Right kidney (tissue), 1 donor: Measurements from ENCODE around the gene JPH2.

Source experiments
- DNase-seq: peaks from one replicate; pipeline ENCODE4 v3.0.0-alpha.2; 2016

The JPH2 gene

DNA sequence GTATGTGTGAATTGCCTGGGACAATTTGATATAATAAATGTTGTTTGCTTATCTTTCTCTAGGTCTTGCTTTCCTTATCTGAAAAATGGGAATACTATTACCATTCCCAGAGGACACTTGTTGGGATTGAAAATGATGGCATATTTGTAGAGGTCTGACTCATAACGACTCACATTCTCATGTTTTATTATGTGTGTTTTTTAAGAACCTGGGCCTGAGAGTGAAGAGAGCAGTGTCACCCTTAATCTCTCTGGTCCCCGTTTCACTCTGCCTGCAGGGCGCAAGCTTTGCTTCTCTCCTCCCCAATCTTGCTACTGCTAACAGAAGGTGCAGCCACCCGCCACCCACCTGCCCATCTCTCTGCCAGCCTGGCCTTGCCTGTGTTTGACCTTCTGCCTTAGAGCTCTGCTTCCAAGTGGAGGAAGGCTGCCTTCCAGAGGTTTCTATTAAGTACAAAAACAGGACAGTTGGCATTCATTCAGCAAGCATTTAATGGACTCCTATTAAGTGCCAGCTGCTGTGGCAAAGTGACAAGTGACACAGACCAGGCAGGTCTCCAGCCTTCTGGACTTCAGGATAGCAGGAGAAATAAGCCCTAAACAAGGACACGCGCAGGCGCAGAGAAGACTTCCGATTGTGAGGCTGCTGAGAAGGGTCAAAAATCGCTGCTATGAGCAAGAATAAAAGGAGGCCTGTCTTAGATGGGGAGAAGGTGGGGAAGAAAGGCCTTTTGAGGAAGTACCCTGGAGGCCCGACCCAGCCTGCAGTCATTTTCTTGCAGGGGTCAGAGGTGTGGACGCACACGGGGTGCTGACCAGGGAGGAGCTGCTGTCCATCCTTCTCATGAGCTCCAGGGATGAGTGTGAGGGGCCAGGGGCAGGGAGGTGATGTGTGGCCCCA is 112.5 kb downstream of the JPH2 start:
- no peak for DNase-seq

DNA sequence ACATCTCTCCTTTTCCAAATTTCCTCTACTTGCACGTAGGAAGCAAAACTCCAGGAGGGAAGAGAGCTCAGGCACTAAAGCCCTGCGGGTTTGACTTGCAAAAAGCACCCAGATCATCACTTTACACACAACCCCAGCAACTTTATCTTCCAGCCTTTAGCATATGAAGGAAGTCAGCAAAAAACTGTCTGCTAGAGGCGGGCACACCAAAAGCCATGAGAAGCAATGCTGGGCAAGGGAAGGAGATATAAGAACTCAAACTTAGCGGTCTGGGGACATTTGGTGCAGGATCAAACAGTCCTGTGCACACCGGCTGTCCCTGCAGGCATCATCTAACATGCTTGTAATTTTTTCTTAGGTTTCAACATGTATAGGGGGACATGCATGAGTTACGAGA is 113.3 kb downstream of the JPH2 start:
- DNase-seq = no peak

DNA sequence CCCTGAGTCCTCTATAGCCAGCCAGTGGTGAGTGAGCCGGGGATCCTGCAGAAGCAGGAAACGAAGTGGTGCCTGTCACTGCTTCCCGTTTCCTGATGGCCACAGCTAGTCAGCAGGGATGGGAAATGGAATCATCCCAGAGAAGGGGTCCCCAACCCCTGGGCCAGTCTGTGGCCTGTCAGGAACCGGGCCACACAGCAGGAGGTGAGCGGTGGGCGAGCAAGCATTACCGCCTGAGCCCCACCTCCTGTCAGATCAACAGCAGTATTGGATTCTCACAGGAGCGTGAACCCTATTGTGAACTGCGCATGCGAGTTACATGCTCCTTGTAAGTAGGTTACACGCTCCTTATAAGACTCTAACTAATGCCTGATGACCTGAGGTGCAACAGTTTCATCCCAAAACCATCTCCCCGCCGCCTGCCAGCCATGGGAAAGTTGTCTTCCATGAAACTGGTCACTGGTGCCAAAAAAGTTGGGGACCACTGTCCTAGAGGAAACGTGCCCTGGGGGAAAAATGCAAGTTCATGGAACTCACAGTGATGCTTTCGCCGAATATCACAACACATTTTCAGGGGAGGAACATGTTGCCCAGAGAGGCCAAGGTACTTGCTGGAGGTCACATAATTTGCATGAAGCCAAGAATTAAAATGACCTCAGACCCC is 113.8 kb downstream of the JPH2 start:
- DNase-seq = no peak

DNA sequence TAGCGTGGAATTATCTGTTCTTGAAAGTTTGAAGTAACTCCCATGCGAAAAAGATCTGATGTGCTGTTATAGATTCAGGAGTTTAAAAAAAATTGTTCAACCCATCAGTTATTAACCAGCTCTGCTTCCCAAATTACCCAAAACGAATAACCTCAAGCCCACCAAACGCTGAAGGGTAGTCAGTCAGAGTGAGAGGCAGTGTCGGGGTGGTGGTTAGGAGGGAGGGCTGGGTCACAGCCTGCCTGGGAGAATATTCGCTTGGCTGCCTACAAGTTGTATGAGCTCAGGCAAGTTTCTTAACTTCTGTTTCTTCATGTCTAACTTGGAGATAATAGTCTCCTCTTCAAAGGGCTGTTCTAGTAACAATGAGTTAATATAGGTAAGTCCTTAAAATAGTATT is 114.6 kb downstream of the JPH2 start:
- DNase-seq = no peak

DNA sequence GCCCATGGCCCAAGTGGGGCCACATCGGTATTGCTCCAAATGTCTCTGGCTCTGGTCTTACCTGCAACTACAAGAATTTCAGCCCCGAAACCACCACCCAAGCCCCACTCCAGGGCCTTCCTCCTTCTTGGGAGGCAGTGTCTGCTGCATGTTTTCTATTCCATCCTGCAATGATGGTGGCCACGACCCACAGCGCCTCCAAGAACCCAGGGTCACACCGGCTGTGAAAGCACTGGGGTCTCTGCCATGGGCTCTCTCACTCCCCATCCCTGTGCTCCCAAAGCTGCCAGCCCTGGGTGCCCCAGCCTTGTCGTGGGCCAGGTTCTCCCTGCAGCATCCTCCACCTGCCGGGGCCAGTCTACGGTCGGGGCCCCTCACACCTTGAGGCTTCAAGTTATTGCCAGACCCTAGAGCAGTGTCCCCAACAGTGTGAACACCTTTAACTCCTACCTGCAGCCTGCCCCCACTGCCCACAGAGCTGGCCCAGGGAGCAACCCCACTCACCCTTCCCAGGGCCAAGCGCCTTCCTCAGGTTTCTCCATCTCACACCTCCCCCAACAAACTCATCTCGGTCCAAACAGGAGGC is 115.4 kb downstream of the JPH2 start:
- no peak for DNase-seq

DNA sequence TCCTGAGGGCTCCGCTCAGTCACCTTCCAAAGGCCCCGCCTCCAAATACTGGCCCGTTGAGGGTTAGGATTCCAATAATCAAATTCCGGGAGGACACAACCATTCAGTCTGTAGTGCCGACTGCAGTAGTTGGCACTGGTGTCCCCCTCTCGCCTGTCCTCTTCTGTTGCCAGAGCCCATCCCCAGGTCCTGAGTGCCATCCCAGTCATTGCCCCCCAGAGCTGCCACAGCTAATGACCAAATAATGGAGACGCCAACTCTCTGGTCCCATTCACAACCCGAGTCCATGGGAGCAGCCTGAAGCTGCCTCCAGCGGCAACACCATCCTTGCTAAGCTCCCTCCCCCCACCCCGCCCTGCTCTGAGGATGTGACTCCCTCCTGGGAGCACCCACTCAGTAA is 115.9 kb downstream of the JPH2 start:
- no peak for DNase-seq

DNA sequence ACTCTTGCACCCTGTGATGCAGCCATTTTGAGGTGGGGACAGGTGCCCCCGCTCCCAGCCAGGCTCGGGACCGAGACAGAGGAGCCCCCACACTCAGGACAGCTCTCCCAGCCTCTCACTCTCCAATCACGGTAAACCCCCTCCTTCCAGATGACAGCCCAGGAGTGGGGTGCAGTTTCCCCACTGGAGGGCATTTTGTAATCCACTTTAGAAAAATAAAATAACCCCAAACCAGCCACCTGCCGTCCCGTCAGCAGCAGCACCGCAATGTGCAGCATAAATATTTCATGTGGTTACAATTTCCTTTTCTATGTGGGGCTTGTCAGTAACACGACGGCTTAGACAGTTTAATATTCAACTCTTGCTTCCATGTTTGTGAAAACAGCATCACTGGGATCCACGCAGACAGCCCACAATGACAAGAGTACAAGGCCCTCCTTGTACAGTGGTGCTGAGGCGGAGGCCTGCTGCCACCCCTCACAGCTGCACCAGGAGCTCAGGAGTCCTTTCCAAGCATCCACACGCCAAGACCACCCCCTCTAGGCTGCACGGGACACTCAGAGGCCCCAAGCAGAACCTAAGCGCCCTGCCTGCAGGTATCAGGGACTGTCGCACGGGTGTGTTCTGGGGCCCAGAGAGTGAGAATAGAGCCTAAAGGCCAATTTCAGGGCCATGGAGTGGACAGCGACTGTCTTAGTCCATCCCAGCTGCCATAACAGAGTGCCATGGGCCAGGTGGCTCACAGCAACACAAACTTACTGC is 116.7 kb downstream of the JPH2 start:
- no peak for DNase-seq

DNA sequence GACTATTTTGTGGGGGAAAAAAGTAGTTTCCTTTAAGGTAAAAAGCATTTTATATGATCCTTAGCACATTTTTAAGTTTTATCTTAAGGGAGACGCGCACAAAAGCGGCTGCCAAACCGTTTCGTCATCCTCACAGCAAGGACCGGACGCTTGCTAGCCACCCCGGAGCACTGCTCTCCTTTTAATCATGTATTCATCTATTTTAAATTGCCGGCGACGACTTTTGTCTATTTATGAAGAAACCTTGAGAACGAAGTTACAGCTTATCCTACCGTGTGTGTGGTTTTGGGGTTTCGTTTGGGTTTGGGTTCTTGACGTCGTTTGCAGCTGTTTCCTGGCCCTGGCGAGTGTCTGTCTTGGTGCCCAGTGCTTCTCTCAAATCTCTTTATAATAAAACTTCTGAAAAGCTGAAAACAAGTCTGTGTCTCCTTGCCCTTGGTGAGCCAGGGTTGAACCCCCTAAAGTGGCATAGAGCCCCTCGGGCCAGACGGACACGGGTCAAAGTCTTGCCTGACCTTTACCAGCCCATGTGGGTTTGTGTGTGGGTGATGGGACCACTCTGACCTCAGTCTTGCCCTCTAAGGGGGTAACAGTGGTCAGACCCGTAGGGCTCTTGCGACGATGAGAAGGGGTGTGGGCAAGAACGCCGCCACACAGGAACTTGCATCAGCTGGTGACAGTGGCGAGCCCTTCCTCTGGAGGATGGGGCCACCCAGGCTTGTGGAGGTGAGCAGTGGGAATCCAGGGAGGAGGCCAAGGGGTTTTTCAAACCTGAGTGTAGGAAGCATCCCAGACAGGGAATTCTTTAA is 117.6 kb downstream of the JPH2 start:
- DNase-seq = no peak

DNA sequence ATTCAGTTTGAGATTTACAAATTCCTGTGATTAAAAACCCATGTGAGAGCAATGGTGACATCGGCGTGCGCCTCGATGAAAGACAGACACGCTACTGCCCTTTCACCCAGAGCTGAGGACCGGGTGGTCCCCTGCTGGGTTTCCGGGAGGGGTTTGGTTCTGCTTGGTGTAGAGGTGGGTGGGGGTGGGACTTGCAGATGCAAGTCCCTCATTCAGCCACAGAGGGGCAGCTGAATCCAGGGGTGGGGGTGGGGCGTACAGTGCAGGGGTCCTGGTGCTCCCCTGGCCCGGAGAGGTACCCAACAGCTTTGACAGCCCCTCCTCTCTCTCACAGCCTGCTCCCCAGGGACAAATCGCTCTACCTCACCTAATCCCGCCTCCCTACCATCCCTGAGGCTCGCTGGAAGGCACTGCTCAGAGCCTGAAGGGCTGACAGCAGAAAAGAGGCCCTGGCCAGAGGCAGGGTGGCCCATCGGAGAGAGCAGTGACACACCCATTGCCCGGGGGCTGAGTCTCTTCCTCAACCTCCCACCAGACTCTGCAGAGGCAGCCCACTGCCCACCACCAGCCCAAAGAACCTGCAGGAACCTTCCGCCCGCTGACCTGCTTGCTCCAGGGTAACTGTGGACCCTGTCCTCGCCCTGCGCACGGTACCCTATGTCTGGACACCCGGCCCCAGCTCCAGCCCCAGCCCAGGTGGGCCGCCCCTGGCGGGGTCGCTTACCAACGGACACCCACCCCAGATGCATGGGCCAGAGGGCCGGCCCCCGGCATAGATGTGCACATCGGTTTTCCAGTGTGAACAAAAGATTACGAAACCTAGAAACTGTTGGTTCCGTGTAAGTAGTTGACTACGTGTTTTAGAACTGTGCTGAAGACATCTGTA is 118.4 kb downstream of the JPH2 start:
- DNase-seq = no peak

DNA sequence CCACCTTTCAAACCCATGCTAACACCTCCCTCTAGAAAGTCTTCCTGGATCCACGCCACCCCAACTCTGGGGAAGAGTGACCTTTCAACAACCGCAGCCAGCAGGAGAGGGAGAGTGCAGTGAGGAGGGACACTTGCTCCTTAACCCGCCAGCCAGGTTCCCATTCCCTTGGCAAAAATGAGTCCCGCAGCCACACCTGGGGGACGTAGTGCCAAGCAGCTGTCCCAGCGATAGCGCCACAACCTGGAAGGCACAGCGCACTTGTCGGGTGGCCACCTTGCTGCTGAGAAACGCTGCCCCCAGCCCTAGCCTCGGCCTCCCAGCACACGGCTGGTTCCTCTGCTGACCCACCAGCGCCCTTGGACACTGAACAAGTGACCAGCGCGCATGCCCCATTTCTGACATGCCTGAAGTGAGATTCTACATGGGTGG is 119.3 kb downstream of the JPH2 start:
- DNase-seq = no peak

DNA sequence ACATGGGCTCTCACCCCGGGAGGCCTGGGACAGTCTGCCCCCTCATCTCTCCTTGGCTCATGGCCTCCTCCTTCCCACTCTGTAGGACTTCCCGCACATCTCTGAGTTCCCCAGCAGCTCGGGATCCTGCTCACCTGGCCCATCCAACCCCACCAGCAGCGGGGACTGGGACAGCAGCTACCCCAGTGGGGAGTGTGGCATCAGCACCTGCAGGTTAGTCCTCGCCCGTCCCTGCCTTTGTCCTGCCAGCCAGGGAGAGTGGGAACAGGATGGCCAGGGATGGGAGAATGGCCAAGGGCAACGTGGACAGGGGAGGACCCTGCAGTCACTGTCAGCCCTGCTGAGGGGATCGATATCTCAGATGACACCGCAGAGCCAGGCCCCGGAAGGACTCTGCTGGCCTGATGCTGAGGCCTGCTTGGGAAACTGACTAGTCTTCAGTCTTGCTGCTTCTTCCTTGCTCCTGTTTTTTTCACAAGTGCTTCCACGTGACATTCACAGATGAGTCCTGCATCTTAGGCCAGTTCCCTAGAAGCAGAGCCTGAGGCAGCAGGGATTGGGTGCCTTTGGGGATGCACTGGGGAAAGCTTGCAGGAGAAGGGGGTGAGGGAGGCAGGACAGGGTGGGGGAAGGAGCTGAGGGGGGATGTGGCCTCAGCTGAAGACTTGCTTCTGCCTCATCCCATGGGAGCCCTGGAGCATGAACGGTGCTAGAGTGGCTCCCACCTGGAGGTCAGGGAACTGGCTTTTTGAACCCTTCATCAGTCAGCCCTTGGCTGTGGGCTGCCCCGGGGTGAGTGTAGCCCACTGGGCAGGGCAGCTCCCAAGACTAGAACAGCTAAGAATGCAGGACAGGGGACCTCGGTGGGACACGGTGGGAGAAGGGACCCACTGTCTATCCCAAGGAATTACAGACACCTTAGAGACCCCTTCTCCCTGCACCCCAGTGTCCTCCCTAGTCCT is 120.1 kb downstream of the JPH2 start:
- DNase-seq = no peak

DNA sequence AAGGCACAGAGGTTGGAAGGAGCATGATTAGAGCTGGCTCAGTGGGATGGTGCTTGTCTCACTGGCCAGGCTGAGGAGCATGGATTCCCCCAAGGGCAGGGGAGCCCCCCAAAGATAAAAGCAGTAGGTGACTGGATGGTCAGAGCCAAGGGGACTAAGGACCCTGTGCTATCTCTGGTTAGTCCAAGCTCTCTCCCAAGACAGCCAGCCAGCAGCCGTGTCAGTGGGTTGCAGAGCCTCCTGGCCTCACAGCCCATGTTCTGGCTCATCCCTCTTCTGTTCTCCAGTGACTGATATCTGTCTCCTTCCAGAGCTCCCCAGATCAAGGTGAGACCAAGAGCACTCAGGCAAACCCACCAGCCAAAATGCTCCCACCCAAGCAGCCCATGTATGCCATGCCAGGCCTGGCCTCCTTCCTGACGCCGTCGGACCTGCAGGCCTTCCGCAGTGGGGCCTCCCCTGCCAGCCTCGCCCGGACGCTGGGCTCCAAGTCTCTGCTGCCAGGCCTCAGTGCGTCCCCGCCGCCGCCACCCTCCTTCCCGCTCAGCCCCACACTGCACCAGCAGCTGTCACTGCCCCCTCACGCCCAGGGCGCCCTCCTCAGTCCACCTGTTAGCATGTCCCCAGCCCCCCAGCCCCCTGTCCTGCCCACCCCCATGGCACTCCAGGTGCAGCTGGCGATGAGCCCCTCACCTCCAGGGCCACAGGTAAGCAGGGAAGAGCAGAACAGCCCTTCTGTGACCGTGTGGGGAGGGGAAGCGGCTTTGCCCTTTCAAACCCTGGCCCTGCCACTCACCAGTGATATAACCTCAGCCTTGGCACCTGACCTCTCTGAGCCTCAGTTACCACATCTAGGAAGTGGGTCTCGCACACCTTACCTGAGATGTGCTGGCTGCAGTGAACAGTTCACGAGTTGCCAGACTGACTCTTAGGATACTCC is 121.3 kb downstream of the JPH2 start:
- no peak for DNase-seq

DNA sequence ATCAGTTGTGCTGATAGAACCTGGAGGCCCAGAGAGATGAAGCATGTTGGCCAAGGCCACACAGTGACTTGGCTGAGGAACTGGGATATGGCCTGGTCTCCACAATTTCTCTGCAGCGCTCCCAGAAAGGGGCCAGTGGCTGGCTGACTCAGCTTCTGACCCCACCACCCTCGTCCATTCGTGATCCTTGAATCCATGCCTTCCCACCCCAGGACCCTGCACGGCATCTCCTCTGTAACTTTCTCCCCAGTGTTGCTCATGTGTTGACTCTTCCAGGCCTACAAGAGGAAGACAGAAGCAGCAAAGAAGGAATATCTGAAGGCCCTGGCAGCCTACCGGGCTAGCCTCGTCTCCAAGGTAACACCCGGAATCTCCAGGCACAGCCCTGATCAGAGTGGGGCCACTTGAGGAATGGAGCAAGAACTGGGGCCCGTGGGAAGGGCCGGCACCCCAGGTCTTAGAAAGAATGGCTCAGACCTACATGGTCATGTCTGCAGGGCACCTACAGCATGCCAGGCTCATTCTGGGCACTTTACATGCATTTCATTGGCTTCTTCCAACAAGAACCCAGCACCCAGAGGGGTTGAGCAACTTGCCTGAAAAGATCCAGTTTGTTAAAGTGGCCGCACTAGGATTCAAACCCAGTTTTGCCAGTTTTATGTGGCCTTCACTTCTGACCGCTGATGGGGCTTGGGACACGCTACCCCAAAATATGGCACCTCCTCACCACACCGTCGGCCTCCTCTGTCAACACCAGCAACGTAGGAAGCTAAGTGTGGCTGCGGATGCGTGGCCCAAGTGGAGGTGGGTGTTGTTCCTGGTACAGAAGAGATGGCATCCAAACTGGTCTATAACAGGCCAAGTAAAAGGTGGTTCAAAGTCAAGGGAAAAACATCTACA is 122.2 kb downstream of the JPH2 start:
- DNase-seq = no peak
